ENCODE data around the gene GMPPA. TPM values are rescaled to one million over a fixed set of nuclear protein-coding genes. Genes with fewer than 3 reads are reported as not detected.

Gene GMPPA
- total and polyA plus RNA-seq, 2 experiments from 2014 or later, result 67.8 to 76.5 TPM

GRCh38 chr2:219460424-219460926, 38.2 kb upstream of the GMPPA start:
- H3K4me1 ChIP-seq (ENCODE audit: insufficient read depth), result peaks cover 22% of the 10 kb centered on the region
- H3K36me3 ChIP-seq (replicated peaks; ENCODE audit: insufficient read depth, low read depth), result no peaks in the 10 kb centered on the region
- H3K9me2 ChIP-seq (replicated peaks; ENCODE audit: insufficient read depth), result no peaks in the 10 kb centered on the region
- DNase-seq (ENCODE audit: low spot score), result peak; percentile 87
- H4K20me1 ChIP-seq (ENCODE audit: insufficient read depth, poor library complexity, severe bottlenecking), result no peaks in the 10 kb centered on the region
- H3K27ac ChIP-seq, result peak overlapping the region; percentile 78
- no peaks in the 10 kb centered on the region for H3K9me3 ChIP-seq (ENCODE audit: low read depth)
- TF ChIP-seq CTCF (IDR thresholded peaks at IDR 0.05; ENCODE audit: poor library complexity), result no peak
- no peak for TF ChIP-seq EZH2phosphoT487 (IDR thresholded peaks at IDR 0.05; ENCODE audit: low read depth, severe bottlenecking, unreplicated experiment)
- no peak for TF ChIP-seq EZH2 (IDR thresholded peaks at IDR 0.05; ENCODE audit: borderline replicate concordance)
- no peak overlapping the region for H2AFZ ChIP-seq
- H3K79me2 ChIP-seq, result no peaks in the 10 kb centered on the region
- no peaks in the 10 kb centered on the region for H3K27me3 ChIP-seq
- WGBS (ENCODE audit: low lambda C conversion rate, missing lambda C conversion rate), result 27% methylated on average over 11 of the region's 18 CpGs
- H3K4me3 ChIP-seq, result no peak overlapping the region
- peak overlapping the region; percentile 72 for H3K4me2 ChIP-seq

- no peak overlapping the region for H2AFZ ChIP-seq
- H3K4me3 ChIP-seq, result no peak overlapping the region
Measured at GRCh38 chr2:219461047-219461514, 37.6 kb upstream of the GMPPA start.

GRCh38 chr2:219461669-219462068, 37.0 kb upstream of the GMPPA start:
- TF ChIP-seq CTCF (IDR thresholded peaks at IDR 0.05; ENCODE audit: poor library complexity) (no peak), EZH2 (IDR thresholded peaks at IDR 0.05; ENCODE audit: borderline replicate concordance) (no peak), EZH2phosphoT487 (IDR thresholded peaks at IDR 0.05; ENCODE audit: low read depth, severe bottlenecking, unreplicated experiment) (no peak)
- Histone ChIP-seq H3K4me3 (no peak overlapping the region), H3K9me2 (replicated peaks; ENCODE audit: insufficient read depth) (no peaks in the 10 kb centered on the region), H2AFZ (no peak overlapping the region), H3K36me3 (replicated peaks; ENCODE audit: insufficient read depth, low read depth) (no peaks in the 10 kb centered on the region), H3K79me2 (no peaks in the 10 kb centered on the region), H3K27ac (no peak overlapping the region), H3K9me3 (ENCODE audit: low read depth) (no peaks in the 10 kb centered on the region), H3K27me3 (no peaks in the 10 kb centered on the region), H3K4me2 (no peak overlapping the region), H3K4me1 (ENCODE audit: insufficient read depth) (peaks cover 22% of the 10 kb centered on the region), H4K20me1 (ENCODE audit: insufficient read depth, poor library complexity, severe bottlenecking) (no peaks in the 10 kb centered on the region)
- no peak for DNase-seq (ENCODE audit: low spot score)
- WGBS (ENCODE audit: low lambda C conversion rate, missing lambda C conversion rate), result 82% methylated on average over 14 of the region's 14 CpGs

More at GRCh38 chr2:219461047-219461514, 37.6 kb upstream of the GMPPA start:
- TF ChIP-seq CTCF (IDR thresholded peaks at IDR 0.05; ENCODE audit: poor library complexity), result no peak
- TF ChIP-seq EZH2phosphoT487 (IDR thresholded peaks at IDR 0.05; ENCODE audit: low read depth, severe bottlenecking, unreplicated experiment), result no peak
- no peak for TF ChIP-seq EZH2 (IDR thresholded peaks at IDR 0.05; ENCODE audit: borderline replicate concordance)
- WGBS (ENCODE audit: low lambda C conversion rate, missing lambda C conversion rate), result 31% methylated on average over 8 of the region's 11 CpGs
- Histone ChIP-seq H3K4me2 (peak overlapping the region; percentile 72), H3K79me2 (no peaks in the 10 kb centered on the region), H3K27ac (peak overlapping the region; percentile 78), H3K9me2 (replicated peaks; ENCODE audit: insufficient read depth) (no peaks in the 10 kb centered on the region), H3K9me3 (ENCODE audit: low read depth) (no peaks in the 10 kb centered on the region), H3K36me3 (replicated peaks; ENCODE audit: insufficient read depth, low read depth) (no peaks in the 10 kb centered on the region), H3K4me1 (ENCODE audit: insufficient read depth) (peaks cover 22% of the 10 kb centered on the region), H3K27me3 (no peaks in the 10 kb centered on the region), H4K20me1 (ENCODE audit: insufficient read depth, poor library complexity, severe bottlenecking) (no peaks in the 10 kb centered on the region)
- DNase-seq (ENCODE audit: low spot score), result peak; percentile 40
